Naive thymus-derived CD8-positive, alpha-beta T cell (primary cell): Measurements from ENCODE around the gene ARHGAP42. TPM values are rescaled to one million over a fixed set of nuclear protein-coding genes. Genes with fewer than 3 reads are reported as not detected.

Source experiments
- ATAC-seq, 2 donors: fragments of 150-1000 bp; cut with Tn5 transposase in 1 of 2; sonication (Bioruptor Pico), chemical (Tn5 transposase) in 1 of 2; 1 replicate in 1 of 2; 2 replicates in 1 of 2; pipeline ENCODE4 v1.10.0; 2021; ENCODE audit warnings: mild to moderate bottlenecking in 2 of 2, moderate library complexity in 2 of 2
- POLR2A ChIA-PET: fragments of 350-600 bp; sonication (Branson Sonifier 250); formaldehyde crosslinking; loops from one replicate; lab custom pipeline; 2021; ENCODE audit warnings: antibody characterized with exemption; lab: Charles Lee
- DNase-seq, 10 donors: peaks; one replicate each; pipeline versions ENCODE4 v3.0.0 to v3.0.0-alpha.2; 2020 to 2022
- H3K27ac Mint-ChIP-seq, 10 donors: one replicate each; pipeline ENCODE4 v1.8.0; 2020 to 2022; ENCODE audit warnings: mild to moderate bottlenecking in 10 of 10, mixed read lengths in 10 of 10, moderate library complexity in 4 of 10, inconsistent platforms in 1 of 10
- H3K27me3 Mint-ChIP-seq, 5 donors: one replicate each; pipeline ENCODE4 v1.8.0; 2021 to 2022; ENCODE audit warnings: mixed read lengths in 5 of 5
- H3K36me3 Mint-ChIP-seq, 3 donors: one replicate each; pipeline ENCODE4 v1.8.0; 2020 to 2022; ENCODE audit warnings: mixed read lengths in 3 of 3, mild to moderate bottlenecking in 2 of 3, inconsistent platforms in 1 of 3
- H3K4me1 Mint-ChIP-seq, 4 donors: one replicate each; pipeline ENCODE4 v1.8.0; 2021 to 2022; ENCODE audit warnings: mixed read lengths in 4 of 4
- H3K4me3 Mint-ChIP-seq, 10 donors: one replicate each; pipeline ENCODE4 v1.8.0; 2020 to 2022; ENCODE audit warnings: mild to moderate bottlenecking in 10 of 10, mixed read lengths in 10 of 10, moderate library complexity in 6 of 10, inconsistent platforms in 1 of 10
- H3K9me3 Mint-ChIP-seq, 9 donors: one replicate each; pipeline ENCODE4 v1.8.0; 2020 to 2022; ENCODE audit warnings: mixed read lengths in 9 of 9, mild to moderate bottlenecking in 3 of 9, inconsistent platforms in 1 of 9, moderate library complexity in 1 of 9
- polyA plus RNA-seq, 3 donors: library from polyadenylated mRNA; unstranded; fragments of 300-500 nt; fragmentation: Illumina TruSeq; gene quantifications; one replicate each; pipeline ENCODE4 v1.2.3, GENCODE V29; 2021
- total RNA-seq, 8 experiments: library from RNA in 2 of 8; stranded (reverse) in 2 of 8; gene quantifications; one replicate each; pipeline ENCODE4 v1.2.3 and lab custom pipeline; 2021 to 2026

ARHGAP42 gene
- total and polyA plus RNA-seq, 5 experiments from 2014 or later, result 0.38 to 0.93 (median 0.83) TPM; not detected in 2

DNA sequence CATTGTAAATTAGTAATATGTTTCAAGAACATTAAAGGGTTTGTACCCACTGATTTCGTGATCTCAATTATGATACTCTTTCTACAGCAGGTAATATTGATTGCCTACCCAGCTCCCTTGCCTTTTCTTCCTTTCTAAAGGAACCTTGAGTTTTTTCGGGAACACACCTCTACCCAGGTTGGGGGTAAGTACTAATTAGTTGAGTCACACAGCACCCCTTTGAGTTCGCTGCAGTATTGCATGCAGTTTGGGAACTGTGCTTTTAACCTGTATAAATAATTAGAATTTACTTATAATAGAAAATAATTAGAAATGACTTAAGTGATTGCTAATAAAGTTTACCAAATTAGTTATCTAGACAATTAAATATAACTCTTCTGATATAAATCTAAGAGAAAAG, 24.9 kb downstream of the ARHGAP42 start:
- no peaks in the 10 kb centered on the region for H3K27me3 Mint-ChIP-seq
- no peak for ATAC-seq

DNA sequence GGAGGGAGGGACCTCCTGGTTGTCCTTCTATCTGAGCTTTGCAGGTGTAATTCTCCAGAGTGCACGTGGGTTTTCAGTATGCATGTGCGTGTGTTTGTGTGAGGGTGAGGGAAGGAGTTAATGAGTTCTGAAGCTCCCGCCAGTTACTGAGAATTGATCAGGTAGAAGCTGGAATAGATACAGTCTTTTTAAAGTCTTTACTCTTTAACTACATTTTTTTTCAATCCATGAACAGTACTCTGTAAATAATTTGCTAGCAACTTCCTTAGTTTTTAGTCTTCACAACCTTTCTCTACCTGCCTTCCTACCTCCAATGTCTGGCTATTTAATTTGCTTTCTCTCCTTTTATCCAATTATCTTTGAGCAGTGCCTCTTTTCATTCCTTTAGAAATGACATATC, 25.5 kb downstream of the ARHGAP42 start:
- Mint-ChIP-seq H3K27ac (no peak overlapping the region), H3K27me3 (no peaks in the 10 kb centered on the region), H3K36me3 (no peaks in the 10 kb centered on the region), H3K4me1 (no peaks in the 10 kb centered on the region), H3K4me3 (no peak overlapping the region), H3K9me3 (no peaks in the 10 kb centered on the region)
- DNase-seq (no peak), ATAC-seq (no peak)
- POLR2A ChIA-PET, result no interaction called here

More for the DNA sequence above, 24.9 kb downstream of the ARHGAP42 start:
- DNase-seq, result no peak
- POLR2A ChIA-PET, result no interaction called here
- no peak overlapping the region for H3K27ac Mint-ChIP-seq
- H3K4me1 Mint-ChIP-seq, result no peaks in the 10 kb centered on the region
- no peaks in the 10 kb centered on the region for H3K36me3 Mint-ChIP-seq
- no peak overlapping the region for H3K4me3 Mint-ChIP-seq
- no peaks in the 10 kb centered on the region for H3K9me3 Mint-ChIP-seq

DNA sequence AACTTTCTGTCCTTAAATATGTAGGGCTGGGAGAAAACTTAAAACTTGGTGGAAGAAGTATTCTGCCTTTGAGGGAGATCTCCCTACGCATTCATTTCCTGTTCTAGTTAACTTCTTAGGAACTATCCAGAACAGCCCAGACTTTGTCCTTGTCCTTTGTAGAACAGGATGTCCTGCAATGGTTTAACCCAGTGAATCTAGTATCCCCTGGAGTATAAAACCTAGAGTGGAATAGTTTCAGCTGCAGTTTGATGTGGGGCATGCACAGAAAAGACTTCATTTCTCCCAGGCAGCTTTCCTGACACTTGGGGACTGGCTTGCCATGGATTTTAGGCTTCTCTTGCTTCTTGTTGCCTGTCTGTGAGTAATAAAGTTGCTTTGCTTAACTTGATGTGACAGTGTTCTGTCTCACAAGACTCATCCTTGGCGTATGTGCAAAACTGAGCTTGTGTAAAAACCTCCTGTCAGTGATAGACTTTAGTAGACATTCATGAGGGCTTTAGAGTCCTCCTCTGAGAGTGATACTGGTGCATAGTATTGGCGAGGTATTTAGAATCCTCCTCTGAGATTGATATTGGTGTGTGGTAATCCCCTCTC, 28.2 kb downstream of the ARHGAP42 start:
- no peaks in the 10 kb centered on the region for H3K4me1 Mint-ChIP-seq
- H3K27ac Mint-ChIP-seq, result no peak overlapping the region
- no peaks in the 10 kb centered on the region for H3K27me3 Mint-ChIP-seq
- DNase-seq, result no peak
- no peaks in the 10 kb centered on the region for H3K36me3 Mint-ChIP-seq
- no peak for ATAC-seq
- POLR2A ChIA-PET, result no interaction called here
- H3K9me3 Mint-ChIP-seq, result peaks cover 0 to 4% (median 0%) of the 10 kb centered on the region in 9 donors
- no peak overlapping the region for H3K4me3 Mint-ChIP-seq

DNA sequence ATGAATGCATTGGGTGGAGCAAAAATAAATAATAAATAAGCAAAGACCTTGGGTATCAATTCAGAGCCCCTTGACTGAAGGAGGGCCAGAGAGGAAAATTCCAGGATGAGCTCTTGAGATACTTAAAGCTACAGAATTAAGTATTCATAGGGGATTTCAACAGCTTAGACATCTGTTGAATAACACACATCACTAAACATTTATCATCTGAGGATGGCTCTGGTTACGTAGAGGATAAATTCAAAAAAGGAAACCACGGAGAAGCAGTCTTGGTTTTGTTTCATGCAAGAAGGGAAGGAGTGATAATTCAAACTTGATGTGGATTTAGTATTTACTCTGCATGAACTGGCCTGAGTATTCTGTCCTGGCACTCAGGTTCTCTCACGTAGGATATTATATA, 29.8 kb downstream of the ARHGAP42 start:
- H3K9me3 Mint-ChIP-seq, result peaks cover 0 to 5% (median 0%) of the 10 kb centered on the region in 9 donors
- DNase-seq (no peak), ATAC-seq (no peak)
- H3K27me3 Mint-ChIP-seq, result no peaks in the 10 kb centered on the region
- POLR2A ChIA-PET, result no interaction called here
- H3K36me3 Mint-ChIP-seq, result no peaks in the 10 kb centered on the region
- H3K27ac Mint-ChIP-seq, result no peak overlapping the region
- no peak overlapping the region for H3K4me3 Mint-ChIP-seq
- H3K4me1 Mint-ChIP-seq, result no peaks in the 10 kb centered on the region

DNA sequence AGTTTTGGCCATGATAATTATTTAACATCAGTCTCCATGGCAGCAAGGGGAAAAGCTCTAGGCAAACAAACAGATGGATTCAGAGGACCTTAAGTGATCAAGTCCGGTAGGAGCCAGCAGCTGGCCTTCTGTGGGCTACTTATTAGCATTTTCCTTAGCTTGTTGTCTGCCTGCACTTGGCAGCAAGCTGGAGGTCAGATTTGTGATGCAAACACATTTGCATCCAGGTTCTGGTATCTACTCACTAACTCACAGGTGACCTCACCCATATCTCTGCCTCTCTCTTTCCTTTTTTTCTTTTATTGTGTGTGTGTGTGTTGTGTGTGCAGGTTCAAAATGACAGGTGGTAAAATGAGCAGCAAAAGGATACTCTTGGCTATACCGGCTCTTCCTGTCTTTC, 32.3 kb downstream of the ARHGAP42 start:
- ATAC-seq (no peak), DNase-seq (no peak)
- no peak overlapping the region for H3K4me3 Mint-ChIP-seq
- H3K36me3 Mint-ChIP-seq, result no peaks in the 10 kb centered on the region
- no peaks in the 10 kb centered on the region for H3K27me3 Mint-ChIP-seq
- no peak overlapping the region for H3K27ac Mint-ChIP-seq
- peaks cover 0 to 5% (median 0%) of the 10 kb centered on the region in 9 donors for H3K9me3 Mint-ChIP-seq
- POLR2A ChIA-PET, result no interaction called here
- H3K4me1 Mint-ChIP-seq, result no peaks in the 10 kb centered on the region

DNA sequence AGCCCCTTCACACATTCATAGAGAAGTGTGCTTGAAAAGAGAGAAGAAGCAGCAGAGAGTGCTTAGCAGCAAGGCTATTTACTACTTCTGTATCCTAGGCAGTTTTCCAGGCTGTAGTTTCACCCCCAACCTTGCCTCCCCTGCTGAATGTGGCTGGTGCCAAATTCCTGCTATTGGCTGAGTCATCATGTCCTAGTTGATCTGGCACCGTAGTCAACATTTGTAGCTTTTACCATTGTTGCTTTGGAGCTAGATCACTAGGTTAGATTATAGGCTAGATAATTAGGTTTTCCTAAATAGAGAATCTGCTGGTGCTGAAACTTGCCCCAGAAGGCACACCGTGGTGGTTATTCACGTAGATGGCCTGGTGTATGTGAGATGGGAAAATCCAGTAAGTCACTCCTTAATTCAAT, 32.7 kb downstream of the ARHGAP42 start:
- POLR2A ChIA-PET, result no interaction called here
- no peaks in the 10 kb centered on the region for H3K36me3 Mint-ChIP-seq
- DNase-seq (no peak), ATAC-seq (no peak)
- peaks cover 0 to 5% (median 0%) of the 10 kb centered on the region in 9 donors for H3K9me3 Mint-ChIP-seq
- no peaks in the 10 kb centered on the region for H3K27me3 Mint-ChIP-seq
- no peak overlapping the region for H3K4me3 Mint-ChIP-seq
- H3K27ac Mint-ChIP-seq, result no peak overlapping the region
- no peaks in the 10 kb centered on the region for H3K4me1 Mint-ChIP-seq

DNA sequence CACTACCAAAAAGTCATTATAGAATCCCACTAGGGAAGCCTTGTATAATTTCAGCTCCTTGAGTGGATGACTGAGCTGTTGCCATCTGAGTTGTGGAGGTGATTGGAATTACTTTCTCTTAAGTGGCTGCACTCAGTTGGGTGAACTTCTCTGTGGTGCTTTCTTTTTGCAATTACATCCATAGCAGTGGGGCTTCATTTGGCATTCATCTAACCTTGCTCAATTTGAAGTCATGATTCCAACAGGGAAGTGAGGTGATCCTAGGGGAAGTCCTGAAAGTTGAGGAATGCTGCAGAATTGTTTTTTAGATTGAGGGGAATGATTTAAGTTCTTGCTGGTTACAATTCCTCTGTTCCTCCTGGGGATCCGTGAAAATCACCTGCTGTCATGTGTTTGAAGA, 39.6 kb downstream of the ARHGAP42 start:
- Mint-ChIP-seq H3K27ac (no peak overlapping the region), H3K4me1 (no peaks in the 10 kb centered on the region), H3K9me3 (peaks cover 0 to 2% (median 0%) of the 10 kb centered on the region in 9 donors), H3K27me3 (no peaks in the 10 kb centered on the region), H3K36me3 (no peaks in the 10 kb centered on the region), H3K4me3 (no peak overlapping the region)
- DNase-seq (no peak), ATAC-seq (no peak)
- POLR2A ChIA-PET, result no interaction called here

DNA sequence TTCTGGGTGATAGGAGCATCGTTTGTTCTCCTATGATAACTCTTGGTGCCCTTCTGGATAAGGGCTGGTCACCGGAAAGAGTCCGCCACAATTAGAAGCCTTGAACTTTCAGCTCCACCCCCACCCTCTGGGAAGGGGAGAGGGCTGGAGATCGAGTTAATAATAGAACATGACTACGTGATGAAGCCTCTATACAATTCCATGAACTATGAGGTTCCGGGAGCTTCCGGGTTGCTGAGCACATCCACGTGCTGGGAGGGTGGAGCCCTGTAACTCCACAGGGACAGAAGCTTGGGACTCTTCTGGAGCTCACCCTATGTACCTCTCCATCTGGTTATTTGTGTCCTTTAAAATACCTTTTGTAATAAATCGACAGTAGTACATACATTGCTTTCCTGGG, 40.3 kb downstream of the ARHGAP42 start:
- no peak for DNase-seq
- Mint-ChIP-seq H3K9me3 (peaks cover 0 to 2% (median 0%) of the 10 kb centered on the region in 9 donors), H3K27me3 (no peaks in the 10 kb centered on the region), H3K27ac (no peak overlapping the region), H3K36me3 (no peaks in the 10 kb centered on the region), H3K4me1 (no peaks in the 10 kb centered on the region), H3K4me3 (no peak overlapping the region)
- no peak for ATAC-seq
- POLR2A ChIA-PET, result no interaction called here

DNA sequence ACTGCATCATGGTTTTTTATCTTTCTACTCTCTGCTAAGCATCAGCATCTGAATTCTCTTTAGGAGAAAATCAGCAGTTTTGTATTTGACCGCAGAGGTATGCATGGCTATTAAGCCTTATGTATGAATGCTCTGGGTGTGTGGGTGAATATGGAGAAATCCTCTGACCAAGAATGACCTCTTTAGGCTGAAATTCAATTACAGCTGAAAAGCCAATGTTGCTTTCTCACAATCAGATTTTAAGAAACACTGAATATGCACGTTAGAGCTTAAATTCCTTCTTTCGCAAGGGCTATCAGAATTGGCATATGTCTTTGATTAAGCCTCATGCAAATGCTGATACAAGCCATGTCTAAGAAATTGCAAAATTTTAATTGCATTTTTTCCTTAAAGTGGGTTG, 43.2 kb downstream of the ARHGAP42 start:
- POLR2A ChIA-PET, result no interaction called here
- no peaks in the 10 kb centered on the region for H3K36me3 Mint-ChIP-seq

DNA sequence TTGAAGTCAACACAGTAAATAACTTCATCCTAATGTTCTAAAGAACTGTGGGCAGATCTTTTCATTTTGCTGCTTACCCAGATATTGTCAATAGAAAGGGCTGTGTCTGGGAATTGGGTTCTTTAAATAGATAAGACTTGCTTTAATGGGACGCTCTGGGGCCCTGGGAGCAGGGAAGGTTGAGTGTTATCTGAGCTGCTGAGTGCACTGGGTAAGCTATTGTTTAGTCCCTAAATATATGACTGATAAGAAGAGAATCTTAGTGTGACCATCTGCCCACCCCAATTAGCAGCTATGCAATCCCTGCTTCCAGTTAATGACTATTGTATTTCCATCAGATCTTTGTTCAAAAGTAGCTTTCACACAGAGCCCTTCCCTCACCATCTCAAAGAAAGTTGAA, 44.4 kb downstream of the ARHGAP42 start:
- peaks cover 0 to 2% (median 0%) of the 10 kb centered on the region in 9 donors for H3K9me3 Mint-ChIP-seq
- no peak overlapping the region for H3K27ac Mint-ChIP-seq
- ATAC-seq (no peak), DNase-seq (no peak)
- H3K36me3 Mint-ChIP-seq, result no peaks in the 10 kb centered on the region
- no peak overlapping the region for H3K4me3 Mint-ChIP-seq
- no peaks in the 10 kb centered on the region for H3K27me3 Mint-ChIP-seq
- no peaks in the 10 kb centered on the region for H3K4me1 Mint-ChIP-seq
- POLR2A ChIA-PET, result no interaction called here

More for the DNA sequence above, 43.2 kb downstream of the ARHGAP42 start:
- ATAC-seq, result no peak
- Mint-ChIP-seq H3K27me3 (no peaks in the 10 kb centered on the region), H3K4me3 (no peak overlapping the region), H3K27ac (no peak overlapping the region), H3K9me3 (peaks cover 0 to 2% (median 0%) of the 10 kb centered on the region in 9 donors), H3K4me1 (no peaks in the 10 kb centered on the region)
- no peak for DNase-seq

DNA sequence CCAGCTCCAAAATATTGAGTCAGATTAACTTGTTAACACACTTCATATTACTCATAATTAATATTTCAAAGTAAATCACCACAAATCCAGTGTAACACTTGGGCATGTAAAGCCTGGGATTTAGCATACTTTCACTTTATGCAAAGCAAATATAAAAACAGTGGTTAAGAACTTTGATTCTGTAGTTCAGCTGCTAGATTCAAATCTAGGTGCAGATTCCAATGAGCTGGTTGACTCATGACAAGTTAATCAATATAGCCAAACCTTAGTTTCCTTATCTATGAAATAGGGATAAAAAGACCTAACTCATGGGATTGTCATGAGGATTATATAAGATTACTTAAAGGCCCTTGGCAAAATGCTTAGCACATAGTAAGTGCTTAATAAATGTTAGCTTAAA, 45.9 kb downstream of the ARHGAP42 start:
- Mint-ChIP-seq H3K4me3 (no peak overlapping the region), H3K36me3 (no peaks in the 10 kb centered on the region), H3K27ac (no peak overlapping the region), H3K9me3 (peaks cover 0 to 2% (median 0%) of the 10 kb centered on the region in 9 donors), H3K4me1 (no peaks in the 10 kb centered on the region), H3K27me3 (no peaks in the 10 kb centered on the region)
- ATAC-seq (no peak), DNase-seq (no peak)
- POLR2A ChIA-PET, result no interaction called here

DNA sequence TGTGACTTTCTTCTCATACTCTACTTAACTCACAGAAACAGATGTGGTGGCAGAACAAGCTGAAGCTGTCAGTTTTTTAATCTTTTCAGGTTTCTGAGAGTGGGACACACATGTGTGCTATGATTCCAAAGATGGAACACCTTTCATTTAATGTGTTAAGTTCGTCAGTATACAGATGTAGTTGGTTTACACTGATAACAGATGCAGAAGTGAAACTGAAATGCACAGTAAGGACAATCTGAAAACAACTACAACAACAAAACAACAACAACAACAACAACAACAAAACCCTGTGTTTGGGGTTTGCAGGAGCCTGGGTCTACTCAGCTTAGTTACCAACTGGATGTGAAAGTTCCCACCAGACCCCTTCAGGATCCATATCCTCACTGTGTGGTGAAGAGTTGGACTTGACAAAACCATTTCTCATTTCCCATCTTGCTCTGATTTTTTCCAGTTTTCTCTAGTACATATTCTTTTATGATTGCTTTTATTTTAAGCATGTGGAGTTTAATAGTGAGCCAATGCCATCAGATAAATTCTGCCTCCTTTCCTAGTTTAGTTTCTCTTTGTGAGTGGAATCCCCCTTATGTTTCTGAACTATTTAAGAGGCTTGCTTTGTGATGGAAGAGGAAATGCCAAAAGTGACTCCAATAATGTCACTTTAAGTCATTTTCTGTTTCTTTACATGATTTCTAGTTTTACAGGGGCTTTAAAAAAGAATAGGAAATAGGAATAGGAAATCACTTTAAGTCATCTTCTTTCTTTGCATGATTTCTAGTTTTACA, 47.8 kb downstream of the ARHGAP42 start:
- POLR2A ChIA-PET, result no interaction called here

DNA sequence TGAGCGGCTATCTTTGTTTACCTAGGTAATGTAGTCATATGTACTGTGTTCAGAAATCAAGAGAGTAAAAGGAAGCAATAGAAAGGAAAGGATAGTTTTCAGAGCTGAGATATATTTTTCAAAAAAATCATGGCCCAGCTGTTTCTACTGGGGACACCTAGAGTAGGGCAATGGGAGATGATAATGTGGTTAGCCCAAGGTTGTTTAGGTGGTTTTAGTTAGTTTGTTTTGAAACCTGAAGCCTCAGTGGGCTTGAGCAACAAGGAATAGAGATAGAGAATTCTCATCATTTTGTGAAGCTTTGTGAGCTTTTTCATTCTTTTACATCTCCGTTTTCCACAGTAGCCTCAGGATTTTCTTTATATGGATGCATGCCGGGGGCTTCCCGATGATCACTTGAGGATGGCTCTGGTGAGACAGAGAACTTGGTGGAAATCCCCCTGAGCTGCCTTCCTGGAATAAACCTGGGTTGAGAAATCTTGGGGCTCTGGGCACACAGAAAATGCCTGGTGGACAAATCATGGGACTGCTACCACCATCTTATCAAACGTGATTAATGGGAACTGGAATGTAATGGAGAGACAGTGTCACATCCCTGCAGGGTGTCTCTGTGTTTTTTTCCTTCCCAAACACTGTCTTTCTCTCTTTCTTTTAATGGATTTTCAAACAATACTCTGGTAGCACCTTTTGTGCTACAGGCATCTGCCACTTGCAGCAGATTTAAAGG, 49.0 kb downstream of the ARHGAP42 start:
- POLR2A ChIA-PET, result no interaction called here

More for the DNA sequence above, 47.8 kb downstream of the ARHGAP42 start:
- no peak for DNase-seq
- no peak overlapping the region for H3K27ac Mint-ChIP-seq
- no peak overlapping the region for H3K4me3 Mint-ChIP-seq
- no peaks in the 10 kb centered on the region for H3K36me3 Mint-ChIP-seq
- ATAC-seq, result no peak
- peaks cover 0 to 2% (median 0%) of the 10 kb centered on the region in 9 donors for H3K9me3 Mint-ChIP-seq
- no peaks in the 10 kb centered on the region for H3K4me1 Mint-ChIP-seq
- no peaks in the 10 kb centered on the region for H3K27me3 Mint-ChIP-seq

More for the DNA sequence above, 49.0 kb downstream of the ARHGAP42 start:
- Mint-ChIP-seq H3K36me3 (no peaks in the 10 kb centered on the region), H3K4me3 (no peak overlapping the region), H3K4me1 (no peaks in the 10 kb centered on the region), H3K27me3 (no peaks in the 10 kb centered on the region), H3K9me3 (peaks cover 0 to 2% (median 0%) of the 10 kb centered on the region in 9 donors), H3K27ac (no peak overlapping the region)
- ATAC-seq (no peak), DNase-seq (no peak)
